Osteocyte (in vitro differentiated cells): ENCODE results near the gene CHAF1A. TPM values are rescaled to one million over a fixed set of nuclear protein-coding genes. Genes with fewer than 3 reads are reported as not detected.

ENCODE experiments used
- DNase-seq: peaks from one replicate; pipeline ENCODE4 v3.0.0; 2021; ENCODE audit warnings: mixed read lengths; ENCODE audit not compliant: unreplicated experiment; ENCODE audit errors: extremely low spot score
- H3K27ac Mint-ChIP-seq: one replicate; pipeline ENCODE4 v1.8.0; 2021; ENCODE audit warnings: mild to moderate bottlenecking, mixed read lengths; ENCODE audit not compliant: unreplicated experiment
- H3K27me3 Mint-ChIP-seq: one replicate; pipeline ENCODE4 v1.8.0; 2021; ENCODE audit warnings: mixed read lengths; ENCODE audit not compliant: unreplicated experiment
- H3K36me3 Mint-ChIP-seq: one replicate; pipeline ENCODE4 v1.8.0; 2021; ENCODE audit warnings: mixed read lengths; ENCODE audit not compliant: unreplicated experiment
- H3K4me1 Mint-ChIP-seq: one replicate; pipeline ENCODE4 v1.8.0; 2021; ENCODE audit warnings: mixed read lengths; ENCODE audit not compliant: unreplicated experiment
- H3K4me3 Mint-ChIP-seq: one replicate; pipeline ENCODE4 v1.8.0; 2021; ENCODE audit warnings: mild to moderate bottlenecking, moderate library complexity, mixed read lengths; ENCODE audit not compliant: unreplicated experiment
- H3K9me3 Mint-ChIP-seq: one replicate; pipeline ENCODE4 v1.8.0; 2021; ENCODE audit warnings: mixed read lengths; ENCODE audit not compliant: unreplicated experiment
- total RNA-seq: library from RNA; stranded (reverse); gene quantifications from 2 replicates; pipeline ENCODE4 v1.2.1, GENCODE V29; 2021
- TF ChIP-seq, protein P1 (sequence below): fragments of 200-600 bp; sonication (generic); IDR thresholded peaks from 2 replicates; pipeline ENCODE4 v1.5.0; 2021; ENCODE audit warnings: antibody characterized with exemption, mild to moderate bottlenecking, moderate library complexity

Gene CHAF1A
- total RNA-seq, 1 donor from 2014 or later = 9.7 TPM

DNA sequence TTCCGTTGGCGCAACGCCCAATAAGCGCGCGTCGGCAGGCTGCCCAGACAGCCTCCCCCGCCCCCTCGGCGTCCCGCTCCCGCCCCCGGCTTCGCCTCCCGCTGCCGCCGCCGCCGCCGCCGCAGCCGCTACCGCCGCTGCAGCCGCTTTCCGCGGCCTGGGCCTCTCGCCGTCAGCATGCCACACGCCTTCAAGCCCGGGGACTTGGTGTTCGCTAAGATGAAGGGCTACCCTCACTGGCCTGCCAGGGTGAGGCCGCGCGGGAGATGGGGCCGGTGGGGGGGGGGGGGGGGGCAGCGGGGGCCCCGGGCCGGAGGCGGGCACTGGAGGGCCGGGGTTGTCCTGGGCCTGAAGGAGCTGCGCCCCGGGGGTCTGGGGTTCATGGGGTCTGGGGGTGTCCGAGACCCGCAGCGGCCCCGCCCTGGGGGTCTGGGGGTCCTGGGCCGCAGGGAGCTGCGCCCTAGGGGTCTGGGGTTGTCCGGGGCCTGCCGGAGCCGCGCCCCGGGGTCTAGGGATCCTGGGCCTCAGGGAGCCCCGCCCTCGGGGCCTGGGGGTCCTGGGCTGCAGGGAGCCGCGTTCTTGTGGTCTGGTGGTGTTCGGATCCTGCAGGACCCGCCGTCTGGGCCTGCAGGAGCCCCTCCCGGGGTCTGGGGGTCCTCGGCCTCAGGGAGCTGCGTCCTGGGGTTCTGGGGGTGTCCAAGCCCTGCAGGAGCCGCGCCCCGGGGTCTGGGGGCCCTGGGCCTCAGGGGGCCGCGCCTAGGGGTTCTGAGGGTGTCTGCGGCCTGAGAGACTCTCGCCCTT lies 69.9 kb downstream of the CHAF1A start, which contains the start of gene HDGFL2:
Gene HDGFL2 (plus strand): TSS at position 124 of the 801 bp plus-strand sequence. CDS start 54 bp downstream, at position 178.
- no peaks in the 10 kb centered on the region for H3K9me3 Mint-ChIP-seq
- TF ChIP-seq, protein P1, sequence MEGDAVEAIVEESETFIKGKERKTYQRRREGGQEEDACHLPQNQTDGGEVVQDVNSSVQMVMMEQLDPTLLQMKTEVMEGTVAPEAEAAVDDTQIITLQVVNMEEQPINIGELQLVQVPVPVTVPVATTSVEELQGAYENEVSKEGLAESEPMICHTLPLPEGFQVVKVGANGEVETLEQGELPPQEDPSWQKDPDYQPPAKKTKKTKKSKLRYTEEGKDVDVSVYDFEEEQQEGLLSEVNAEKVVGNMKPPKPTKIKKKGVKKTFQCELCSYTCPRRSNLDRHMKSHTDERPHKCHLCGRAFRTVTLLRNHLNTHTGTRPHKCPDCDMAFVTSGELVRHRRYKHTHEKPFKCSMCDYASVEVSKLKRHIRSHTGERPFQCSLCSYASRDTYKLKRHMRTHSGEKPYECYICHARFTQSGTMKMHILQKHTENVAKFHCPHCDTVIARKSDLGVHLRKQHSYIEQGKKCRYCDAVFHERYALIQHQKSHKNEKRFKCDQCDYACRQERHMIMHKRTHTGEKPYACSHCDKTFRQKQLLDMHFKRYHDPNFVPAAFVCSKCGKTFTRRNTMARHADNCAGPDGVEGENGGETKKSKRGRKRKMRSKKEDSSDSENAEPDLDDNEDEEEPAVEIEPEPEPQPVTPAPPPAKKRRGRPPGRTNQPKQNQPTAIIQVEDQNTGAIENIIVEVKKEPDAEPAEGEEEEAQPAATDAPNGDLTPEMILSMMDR = no peak
- DNase-seq = no peak
- H3K4me1 Mint-ChIP-seq = peaks cover 22% of the 10 kb centered on the region
- no peaks in the 10 kb centered on the region for H3K27me3 Mint-ChIP-seq
- peak within 1 kb of the TSS; percentile 84 for H3K4me3 Mint-ChIP-seq
- peaks cover 9% of the 10 kb centered on the region for H3K36me3 Mint-ChIP-seq
- peak within 1 kb of the TSS; percentile 23 for H3K27ac Mint-ChIP-seq

DNA sequence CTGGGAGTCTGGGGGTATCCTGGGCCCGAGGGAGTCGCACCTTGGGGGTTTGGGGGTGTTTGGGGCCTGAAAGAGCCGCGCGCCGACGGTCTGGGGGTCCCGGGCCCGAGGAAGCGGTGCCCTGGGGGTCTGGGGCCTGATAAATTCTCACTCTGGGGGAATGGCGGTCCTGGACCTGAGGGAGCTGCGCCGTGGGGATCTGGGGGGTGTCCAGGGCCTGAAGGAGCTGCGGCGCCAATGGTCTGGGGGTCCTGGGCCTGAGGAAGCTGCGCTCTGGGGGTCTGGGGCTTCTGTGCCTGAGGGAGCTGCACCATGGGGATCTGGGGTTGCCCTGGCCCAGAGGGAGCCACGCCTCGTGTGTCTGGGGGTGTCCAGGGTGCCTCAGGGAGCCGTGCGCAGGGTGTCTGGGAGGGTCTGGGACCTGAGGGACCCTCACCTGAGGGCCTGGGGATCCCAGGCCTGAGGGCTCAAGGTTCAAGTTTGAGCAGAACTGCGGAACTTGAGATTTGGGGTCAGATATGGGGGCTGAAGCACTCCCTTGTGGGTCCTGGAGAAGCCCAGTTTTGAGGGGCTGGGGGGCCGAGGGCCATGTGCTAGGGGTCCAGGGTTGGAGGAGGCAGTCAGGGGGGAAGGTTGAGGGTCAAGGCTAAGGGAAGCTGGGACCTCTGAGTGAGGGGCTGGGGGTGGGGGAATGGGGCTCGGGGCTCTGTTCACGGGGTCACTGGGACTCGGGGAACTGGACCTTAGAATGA lies 70.7 kb downstream of the CHAF1A start:
- TF ChIP-seq, protein P1 = no peak
- peak overlapping the region; percentile 88 for H3K27ac Mint-ChIP-seq
- no peak for DNase-seq
- no peaks in the 10 kb centered on the region for H3K9me3 Mint-ChIP-seq
- H3K27me3 Mint-ChIP-seq = no peaks in the 10 kb centered on the region
- H3K4me3 Mint-ChIP-seq = peak overlapping the region; percentile 84
- H3K4me1 Mint-ChIP-seq = peaks cover 22% of the 10 kb centered on the region
- H3K36me3 Mint-ChIP-seq = peaks cover 13% of the 10 kb centered on the region

DNA sequence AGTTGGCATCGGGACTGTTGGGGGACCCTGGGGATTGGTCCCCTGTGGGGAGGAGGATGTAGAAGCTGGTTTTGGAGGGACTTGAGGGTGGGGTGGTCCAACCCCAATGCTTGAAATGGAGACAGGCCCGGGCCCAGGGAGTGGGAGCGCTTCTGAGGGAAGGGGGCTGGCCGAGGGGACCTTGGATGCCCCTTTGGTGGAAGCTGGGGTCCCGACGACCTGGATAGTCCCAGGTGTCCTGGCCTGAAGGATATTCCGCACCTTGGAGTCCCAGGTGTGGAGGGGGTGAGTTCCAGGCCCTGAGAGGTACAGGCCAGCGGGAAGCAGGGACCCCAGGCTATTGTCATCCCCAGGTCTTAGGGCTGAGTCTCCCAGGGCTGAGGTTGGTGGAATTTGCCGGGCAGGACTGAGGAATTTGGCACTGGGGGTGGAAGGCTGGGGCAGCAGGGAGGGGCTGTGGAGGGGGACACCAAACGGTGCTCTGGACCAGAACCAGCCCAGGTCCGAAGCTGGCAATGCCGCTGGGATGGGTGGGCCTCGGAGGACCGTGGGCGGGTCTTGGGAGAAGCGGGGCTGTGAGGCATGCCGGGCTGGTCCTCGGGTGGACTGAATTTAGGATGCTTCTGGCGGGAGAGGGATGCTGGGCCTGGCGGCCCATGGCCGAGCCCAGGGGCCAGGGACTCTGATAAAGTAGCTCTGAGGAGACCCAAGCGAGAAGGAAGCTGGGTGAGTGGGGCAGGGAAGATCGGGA lies 71.5 kb downstream of the CHAF1A start:
- no peaks in the 10 kb centered on the region for H3K9me3 Mint-ChIP-seq
- TF ChIP-seq, protein P1 = no peak
- H3K36me3 Mint-ChIP-seq = peaks cover 13% of the 10 kb centered on the region
- H3K27me3 Mint-ChIP-seq = no peaks in the 10 kb centered on the region
- no peak for DNase-seq
- H3K27ac Mint-ChIP-seq = peak overlapping the region; percentile 88
- H3K4me3 Mint-ChIP-seq = peak overlapping the region; percentile 84
- peaks cover 22% of the 10 kb centered on the region for H3K4me1 Mint-ChIP-seq

DNA sequence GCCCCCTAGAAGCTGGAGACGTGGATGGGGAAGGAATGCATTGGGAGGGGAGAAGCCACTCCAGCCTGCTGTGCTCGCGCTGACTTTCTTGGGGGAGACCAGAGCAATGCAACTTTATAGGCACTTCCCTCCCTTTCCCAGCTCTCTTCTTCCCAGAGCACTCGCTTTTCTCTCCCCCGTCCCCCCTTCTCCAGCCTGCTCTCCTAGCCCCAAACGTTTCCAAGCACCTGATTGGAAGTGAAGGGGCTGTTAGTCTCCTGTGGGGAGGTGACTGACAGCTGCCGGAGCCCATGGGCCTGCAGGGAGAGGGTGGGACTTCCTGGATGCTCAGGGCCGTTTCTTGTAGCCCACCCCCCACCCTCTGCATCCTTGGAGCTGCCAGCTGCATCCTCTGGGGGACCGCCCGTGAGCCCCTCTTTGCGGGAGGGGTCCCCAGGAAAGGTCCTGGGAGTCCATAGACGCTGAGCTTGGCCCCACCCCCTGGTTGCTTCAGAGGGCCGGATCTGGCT lies 72.1 kb downstream of the CHAF1A start:
- peak overlapping the region; percentile 88 for H3K27ac Mint-ChIP-seq
- H3K9me3 Mint-ChIP-seq = no peaks in the 10 kb centered on the region
- no peak for DNase-seq
- peak overlapping the region; percentile 84 for H3K4me3 Mint-ChIP-seq
- H3K36me3 Mint-ChIP-seq = peaks cover 13% of the 10 kb centered on the region
- H3K4me1 Mint-ChIP-seq = peaks cover 22% of the 10 kb centered on the region
- TF ChIP-seq, protein P1 = no peak
- no peaks in the 10 kb centered on the region for H3K27me3 Mint-ChIP-seq
